Retina (tissue), 1 donor: ENCODE data around the gene SEC24B.
A peak's percentile ranks its signal among the peaks of the same experiment; 100 is the strongest.

Source experiments
- DNase-seq: peaks from one replicate; pipeline ENCODE4 v3.0.0-alpha.2; 2016

Gene SEC24B

DNA sequence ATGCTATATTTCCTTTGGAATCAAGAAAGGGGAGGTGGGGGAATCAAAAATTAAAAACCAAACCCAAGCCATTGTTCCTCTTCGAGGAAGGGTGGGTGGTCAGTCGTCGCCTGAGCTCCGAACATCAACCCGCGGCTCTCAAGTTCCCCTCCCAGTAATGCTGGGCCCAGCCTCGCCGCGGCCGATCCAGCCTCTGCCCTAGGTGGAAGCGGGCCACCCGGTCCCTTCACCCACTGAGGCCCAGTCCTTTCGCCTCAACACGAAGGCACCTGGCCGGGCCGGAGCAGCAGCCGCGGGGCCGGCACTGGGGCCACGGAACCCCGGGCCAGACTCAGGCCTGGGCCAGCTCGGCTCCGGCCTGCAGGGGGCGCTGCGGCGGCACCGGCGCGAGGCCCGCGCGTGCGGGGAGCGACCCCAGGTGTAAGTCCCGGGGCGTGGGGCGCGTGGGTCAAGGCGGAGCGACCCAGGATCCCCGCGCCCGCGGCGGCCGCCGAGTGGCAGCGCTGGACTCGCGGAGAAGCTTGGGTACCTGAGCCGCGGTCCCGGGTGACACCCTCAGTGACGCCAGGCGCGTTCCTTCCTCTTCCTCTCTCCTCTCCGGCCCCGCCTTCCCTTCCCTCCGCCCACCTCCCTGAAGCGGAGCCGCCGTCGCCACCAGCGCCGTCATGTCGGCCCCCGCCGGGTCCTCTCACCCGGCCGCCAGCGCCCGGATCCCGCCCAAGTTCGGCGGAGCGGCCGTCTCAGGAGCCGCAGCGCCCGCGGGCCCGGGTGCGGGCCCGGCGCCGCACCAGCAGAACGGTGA, at the start of gene SEC24B:
SEC24B (plus strand) TSS at position 611 of the 802 bp plus-strand sequence; CDS start at position 666, 55 bp downstream.
- DNase-seq: peak; percentile 97

DNA sequence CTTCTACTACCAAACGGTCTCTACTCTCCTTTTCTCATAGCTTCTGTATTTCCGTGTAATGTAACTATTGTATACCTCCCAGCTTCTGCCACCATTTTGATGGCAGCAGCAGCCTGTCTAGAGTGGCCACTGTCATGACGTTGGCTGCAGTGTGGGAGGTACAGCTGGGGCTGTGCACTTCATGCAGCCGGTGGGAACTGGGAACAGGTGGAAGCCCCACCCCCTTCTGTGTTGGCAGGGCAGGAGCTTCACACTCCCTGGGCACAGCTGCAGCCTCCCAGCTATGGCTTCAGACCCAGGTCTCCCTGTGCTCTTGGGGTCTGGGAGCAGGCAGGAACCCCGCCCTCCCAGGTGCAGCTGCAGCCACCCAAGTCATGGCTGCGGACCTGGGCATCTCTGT, 49.8 kb upstream of the SEC24B start:
- no peak for DNase-seq

DNA sequence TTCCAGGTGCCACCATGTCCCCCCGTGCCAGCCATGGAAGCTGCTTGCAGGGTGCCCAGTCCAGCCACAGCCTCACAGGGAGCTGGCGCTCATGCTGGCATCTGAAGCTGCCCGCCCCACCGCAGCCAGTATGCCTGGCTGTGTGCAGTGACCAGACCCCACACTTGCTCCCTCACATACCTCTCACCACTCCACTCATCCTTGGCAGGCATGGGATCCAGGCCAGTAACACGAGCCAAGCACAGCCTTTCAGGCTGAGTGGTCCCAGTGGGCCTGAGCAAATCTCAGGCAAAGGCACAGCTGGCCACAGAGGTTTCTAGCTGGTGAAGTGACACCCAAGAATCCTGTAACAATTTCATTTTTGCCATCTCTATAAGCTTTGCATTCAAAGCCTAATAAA, 48.4 kb upstream of the SEC24B start:
- no peak for DNase-seq

DNA sequence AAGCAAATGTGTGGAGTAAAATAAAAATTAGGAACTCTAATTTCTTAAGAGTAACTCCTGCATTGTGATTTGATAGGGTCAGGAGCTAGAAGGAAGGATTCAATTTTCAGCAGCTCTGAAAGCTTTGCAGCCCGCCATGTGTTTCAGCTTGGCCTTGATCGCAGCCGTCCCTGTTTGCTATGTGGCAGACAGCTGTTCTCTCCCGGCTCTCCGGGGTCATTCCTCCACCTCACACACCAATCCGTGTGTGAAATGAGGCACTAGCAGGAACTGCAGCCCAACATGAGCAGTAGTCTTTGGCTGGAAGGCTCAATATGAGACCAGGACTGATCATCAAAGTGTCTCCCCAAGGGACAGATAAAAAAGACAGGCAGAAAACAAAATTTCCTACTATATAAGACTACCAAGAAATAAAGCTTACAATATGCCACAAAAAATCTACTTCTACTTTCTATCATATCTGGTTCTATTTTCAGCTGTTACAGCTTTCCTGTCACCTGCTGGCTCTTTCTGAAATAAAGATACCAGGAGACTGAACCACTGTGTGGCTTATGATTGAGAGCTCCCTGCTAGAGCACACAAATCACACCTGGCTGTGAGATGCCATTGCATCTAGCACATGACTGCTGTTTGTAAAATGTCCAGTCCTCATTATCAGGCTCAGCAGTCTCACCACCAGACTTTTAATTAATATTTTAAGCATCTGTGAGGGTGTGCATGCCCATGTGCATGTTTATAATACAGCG, 44.1 kb upstream of the SEC24B start:
- peak; percentile 62 for DNase-seq

DNA sequence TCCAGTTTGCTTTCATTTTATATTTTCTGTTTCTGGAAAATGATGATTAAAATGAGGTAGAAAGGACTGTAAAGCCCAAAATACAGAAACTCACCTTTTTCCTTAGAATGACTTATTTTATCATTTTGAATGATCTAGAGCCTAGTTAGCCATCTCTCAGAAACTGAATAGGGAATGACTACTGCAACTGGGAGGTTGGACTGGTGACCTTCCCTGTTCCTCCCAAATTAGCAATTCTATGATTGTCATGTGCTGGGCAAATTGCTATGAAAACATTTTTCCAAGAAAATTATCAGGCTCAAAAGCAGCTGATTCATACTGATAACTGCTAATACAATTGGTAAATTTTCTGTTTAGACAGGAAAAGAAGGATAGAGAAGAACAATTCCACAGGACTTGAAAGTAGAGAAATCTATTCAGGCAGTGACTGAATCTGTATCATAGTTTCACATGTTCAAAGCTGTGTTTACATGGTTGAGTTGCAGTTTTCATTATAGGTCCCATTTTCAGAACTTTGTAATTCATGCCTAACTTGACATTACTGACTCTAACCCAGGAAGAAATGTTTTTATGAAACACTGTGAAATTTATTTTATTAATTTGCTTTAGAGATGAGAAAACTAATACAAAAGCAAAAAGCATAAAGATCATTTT, 43.4 kb upstream of the SEC24B start:
- no peak for DNase-seq

DNA sequence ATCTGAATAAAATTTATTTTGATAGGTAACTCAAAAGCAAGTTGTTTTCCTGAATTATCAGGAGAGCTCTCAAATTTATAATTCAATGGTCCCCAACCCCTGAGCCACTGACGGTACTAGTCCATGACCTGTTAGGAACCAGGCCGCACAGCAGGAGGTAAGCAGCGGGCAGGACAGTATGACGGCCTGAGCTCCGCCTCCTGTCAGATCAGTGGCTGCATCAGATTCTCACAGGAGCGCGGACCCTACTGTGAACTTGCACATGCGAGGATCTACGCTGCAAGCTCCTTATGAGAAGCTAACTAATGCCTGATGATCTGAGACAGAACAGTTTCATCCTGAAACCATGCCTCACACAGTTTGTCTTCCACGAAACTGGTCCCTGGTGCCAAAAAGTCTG, 37.9 kb upstream of the SEC24B start:
- DNase-seq: peak; percentile 55

DNA sequence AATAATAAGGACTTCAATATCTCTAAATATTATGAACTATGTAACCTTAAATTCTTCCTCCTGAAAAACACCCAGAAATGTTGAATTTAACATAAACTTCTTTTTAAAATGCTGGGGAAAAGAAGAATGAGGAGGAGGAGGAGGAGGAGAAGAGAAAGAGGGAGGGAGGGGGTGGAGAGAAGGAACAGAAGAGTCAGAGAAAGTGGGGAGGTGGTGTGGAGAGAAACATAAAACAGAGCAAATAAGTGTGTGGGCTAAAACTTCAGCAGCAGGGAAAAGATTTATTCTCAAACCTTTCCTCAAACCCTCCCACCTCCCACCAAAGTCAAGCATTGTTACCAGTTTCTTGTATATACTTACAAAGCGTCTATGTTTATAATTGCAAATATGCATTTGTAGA, 34.7 kb upstream of the SEC24B start:
- DNase-seq: no peak

DNA sequence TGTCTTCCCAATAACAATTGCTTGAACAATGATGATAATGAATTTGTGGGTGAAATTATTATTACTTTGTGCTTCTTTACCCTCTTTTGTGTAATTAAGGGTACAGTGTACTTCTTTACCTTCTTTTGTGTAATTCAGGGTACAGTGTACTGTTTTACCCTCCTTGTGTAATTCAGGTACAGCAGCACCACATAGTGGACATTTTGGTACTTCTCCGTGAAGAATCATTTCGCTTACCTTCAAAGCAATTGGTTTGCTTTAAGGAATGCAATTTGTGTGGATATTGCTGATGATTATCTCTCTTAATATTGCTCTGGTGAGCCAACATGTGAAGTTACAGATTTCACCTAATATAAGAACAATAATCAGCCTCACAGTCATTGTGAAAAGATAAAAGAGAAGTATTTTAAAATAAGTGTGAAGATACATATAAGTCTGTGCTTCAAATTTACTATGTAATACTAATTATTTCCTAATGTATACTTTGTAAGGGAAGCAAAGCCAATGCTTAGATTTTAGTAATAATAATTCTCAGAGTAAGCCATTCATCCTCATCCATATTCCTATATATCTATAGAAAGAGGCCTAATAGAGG, 27.2 kb upstream of the SEC24B start:
- peak; percentile 33 for DNase-seq

DNA sequence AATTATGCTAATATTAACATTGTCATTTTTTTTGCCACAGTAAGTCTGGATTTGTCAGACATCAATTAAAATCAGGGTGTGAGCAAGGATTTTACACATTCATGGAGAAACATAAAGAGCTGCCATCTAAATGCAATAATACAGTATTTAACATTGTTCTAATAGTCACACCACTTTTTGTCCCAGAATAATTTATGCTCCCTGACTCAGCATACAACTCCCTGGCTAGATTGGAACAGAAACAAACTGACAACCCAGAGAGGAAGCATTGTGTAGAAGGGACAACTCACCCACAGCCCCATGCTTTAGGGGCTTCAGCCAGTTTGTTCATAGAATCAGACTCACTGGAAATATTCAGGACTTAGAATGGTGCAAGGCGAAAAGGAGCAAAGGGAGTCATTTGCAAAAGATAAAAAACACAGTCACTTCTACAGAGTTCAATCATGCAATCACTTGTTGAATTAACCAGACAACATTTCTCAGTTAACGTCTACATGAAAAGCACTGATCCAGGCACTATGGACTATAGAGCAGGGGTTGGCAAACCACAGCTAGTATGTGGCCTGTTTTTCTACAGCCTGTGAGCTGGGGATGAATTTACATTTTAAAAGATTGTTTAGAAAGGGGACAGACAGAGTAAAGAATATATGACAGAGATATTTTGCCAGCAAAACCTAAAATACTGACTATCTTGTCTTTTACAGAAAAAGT, 26.4 kb upstream of the SEC24B start:
- peak; percentile 20 for DNase-seq

DNA sequence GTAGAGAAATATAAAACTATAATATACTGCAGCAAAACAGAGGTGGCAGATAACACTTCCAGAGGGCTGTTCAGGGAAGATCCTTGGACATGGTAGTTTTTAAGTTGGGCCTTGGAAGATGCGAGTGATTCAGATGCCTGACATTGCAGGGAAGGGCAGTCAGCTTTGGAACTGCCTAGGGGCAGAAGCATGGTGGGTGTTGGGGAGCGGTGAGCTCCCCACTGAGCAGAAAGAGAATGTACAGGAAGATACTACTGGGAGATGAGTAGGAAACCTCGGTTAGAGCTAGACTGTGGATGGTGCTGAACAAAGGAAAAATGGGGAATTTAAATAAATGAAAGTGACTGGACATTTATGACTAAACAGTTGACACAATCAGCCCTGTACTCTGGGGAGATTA, 24.9 kb upstream of the SEC24B start:
- DNase-seq: no peak

DNA sequence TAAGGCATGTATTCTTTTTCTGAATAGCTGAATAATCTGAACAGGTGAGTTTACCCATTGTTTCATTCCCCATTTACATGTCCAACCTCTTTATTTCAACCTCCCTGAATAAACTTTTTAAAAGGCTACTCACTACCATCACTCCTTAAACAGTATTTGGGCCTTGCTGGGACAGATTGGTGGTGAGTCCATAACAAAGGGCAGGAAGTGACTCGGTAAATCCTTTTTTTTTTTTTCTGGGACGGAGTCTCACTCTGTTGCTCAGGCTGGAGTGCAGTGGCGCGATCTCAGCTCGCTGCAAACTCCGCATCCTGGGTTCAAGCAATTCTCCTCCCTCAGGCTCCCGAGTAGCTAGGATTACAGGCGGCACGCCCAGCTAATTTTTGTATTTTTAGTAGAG, 23.4 kb upstream of the SEC24B start:
- no peak for DNase-seq

DNA sequence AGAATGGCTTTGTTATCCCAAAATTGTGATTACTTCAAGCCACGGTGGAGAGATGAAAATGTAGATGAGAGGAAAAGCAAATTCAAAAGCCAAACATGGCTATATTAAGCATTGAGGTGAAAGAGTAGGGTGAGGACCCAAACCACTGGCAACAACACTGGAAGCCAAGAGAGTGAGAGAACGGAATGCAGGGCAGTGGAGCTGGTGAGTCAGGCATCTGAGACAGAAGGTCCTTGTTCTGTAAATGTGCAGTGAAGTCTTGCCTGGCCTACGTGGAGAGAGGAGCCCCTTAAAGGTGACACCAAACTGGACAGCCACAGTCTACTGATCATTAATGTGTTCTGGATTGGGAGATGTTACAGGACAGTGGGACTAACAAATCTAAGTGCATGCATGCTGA, 22.8 kb upstream of the SEC24B start:
- no peak for DNase-seq

DNA sequence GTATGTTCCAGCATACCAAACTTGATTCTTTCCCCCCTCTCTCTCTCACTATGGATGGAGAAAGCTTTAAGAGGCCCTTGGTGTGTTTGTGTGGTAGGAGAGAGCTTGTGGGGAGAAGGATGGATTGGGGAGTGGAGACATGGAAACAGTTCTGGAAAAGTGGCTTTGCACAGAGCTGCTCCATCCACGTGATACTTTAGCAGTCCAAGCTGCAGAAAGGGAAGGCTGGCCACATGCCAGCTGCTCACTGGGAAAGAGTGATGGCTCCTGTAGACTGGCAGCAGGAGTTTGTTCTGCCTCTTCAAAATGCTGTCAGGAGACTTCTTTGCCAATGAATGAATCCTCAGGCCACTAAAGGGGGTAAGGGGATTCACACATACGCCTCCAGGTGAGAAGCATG, 21.7 kb upstream of the SEC24B start:
- no peak for DNase-seq

DNA sequence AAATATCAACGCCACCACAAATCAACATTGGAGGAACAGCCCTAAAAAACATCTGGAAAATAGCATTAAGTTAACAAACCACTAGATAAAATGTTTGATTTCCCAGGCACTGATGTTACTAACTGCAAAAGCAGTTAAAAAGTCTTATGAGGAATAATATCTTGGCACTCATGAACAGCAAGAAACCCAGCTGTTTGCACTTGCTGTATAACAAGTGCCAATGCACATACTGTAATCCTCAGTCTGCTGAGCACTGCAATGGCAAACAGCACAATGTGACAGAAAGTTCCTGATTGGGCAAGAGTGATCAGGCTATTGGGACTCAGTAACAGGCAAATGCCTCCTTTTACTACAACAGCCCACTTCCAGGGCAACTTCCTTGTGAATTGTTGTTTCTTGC, 20.8 kb upstream of the SEC24B start:
- no peak for DNase-seq

DNA sequence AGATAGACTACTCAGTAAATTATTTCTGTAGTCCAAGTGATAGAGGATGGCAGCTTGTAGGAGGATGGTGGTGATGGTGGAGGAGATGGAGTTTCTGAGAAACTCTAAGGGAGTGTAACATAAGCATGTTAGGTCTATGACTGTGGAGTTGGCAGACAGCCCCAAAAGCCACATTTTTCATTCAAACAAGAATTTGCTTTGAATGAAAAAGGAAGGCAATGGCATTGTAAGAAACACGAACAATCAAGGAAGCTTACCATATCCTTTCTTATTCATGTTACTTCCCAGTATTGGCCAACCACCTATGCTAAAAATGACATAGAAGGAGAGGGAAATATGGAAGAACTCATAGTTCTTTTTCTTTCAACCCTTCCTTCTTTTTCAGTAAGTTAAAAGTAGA, 18.7 kb upstream of the SEC24B start:
- no peak for DNase-seq

DNA sequence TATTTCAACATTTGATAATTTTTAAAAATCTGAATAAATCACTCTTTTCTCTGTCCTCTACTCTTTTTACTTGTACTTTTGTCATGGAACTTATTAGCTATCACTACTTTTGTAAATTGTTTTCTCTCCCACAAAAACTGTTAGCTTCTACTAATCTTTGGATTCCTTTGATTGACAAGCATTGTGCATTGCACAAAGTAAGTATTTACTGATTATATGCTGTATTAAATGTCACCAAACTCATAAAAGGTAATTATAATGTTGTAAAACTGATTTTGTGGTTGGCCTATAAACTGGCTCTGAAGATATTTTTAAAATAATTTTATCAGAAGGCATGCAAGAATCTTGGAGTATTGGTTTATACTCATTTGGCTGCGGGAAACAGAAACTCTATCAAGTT, 15.0 kb upstream of the SEC24B start:
- DNase-seq: no peak

DNA sequence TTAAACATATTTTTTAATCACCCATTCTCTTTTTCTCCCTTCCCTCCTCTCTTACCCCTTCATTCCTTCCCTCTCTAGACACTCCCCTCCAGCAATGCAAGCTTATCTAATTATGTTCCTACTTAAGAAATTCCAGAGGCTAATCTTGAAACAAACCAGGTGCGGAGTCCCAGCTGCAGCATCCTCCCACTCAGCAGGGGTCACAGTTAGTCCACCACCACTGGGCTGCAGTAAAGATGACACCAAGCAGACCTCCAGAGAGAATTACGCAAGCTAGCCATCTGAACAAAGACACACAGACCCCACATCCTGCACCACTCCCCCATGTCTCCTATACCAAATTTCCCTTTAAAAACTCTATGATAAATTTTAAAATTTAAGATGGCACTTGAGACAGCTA, 13.9 kb upstream of the SEC24B start:
- no peak for DNase-seq

DNA sequence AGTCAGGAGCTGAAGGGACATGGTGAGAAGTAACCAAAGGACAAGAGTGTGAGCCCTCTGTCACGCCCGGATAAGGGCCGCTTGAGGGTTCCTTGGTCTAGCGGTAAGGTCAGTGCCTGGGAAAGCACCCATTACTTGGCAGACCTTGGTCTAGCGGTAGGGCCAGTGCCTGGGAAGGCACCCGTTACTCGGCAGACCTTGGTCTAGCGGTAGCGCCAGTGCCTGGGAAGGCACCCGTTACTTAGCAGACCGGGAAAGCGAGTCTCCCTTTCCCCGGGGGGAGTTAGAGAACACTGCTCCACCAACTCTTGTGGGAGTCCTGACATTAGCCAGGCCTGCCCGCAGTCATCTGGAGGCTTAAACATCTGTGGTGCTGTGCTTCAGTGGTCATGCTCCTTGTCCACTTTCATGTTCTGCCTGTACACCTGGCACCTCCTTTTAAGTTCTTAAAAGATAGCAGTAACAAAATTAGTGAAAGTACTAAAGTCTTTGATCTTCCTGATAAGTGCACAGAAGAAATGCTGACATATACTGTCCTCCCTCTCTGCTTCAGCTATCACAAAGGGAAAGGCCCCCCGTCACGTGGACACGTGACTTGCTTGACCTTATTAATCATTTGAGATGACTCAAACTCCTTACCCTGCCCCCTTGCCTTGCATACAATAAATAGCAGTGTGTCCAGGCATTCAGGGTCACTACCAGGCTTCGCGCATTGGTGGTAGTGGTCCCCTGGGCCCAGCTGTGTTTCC, 9.3 kb upstream of the SEC24B start:
- DNase-seq: no peak

DNA sequence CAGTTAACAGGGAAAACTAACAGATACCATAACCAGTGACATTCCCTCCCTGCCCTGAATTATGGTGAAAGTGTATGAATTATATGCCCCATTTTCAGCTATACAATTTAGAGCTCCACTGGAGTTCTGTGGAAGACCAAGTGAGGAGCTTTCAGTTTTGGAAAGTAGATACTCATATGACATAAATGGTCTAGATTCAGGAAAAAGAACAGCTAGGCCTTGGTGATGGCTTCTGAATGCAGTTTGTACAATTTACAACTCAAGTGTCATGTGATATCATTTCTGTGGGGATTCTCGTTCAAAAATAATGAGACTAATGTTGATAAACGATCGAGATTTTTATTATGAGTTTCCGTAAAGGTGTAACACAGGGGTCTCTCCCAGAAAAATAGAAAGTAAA, 8.2 kb upstream of the SEC24B start:
- no peak for DNase-seq

DNA sequence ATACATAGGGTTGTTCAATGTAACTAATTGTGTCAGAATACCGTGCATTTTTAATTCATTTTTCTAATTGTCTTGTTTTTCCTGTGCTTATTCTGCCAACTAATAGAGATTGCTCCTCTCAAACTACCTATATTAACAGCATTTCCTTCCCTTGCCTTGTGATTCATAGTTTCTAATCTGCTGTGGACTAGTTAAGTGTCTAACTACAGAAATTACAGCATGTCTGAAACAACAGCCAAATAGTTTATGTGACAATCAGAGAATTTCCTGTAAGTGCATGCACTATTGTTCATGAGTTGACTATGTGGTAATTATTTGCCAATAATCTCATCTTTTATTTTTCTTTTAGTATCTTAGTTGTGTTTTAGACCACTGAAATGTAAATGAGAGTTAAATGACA, 4.1 kb upstream of the SEC24B start:
- no peak for DNase-seq

DNA sequence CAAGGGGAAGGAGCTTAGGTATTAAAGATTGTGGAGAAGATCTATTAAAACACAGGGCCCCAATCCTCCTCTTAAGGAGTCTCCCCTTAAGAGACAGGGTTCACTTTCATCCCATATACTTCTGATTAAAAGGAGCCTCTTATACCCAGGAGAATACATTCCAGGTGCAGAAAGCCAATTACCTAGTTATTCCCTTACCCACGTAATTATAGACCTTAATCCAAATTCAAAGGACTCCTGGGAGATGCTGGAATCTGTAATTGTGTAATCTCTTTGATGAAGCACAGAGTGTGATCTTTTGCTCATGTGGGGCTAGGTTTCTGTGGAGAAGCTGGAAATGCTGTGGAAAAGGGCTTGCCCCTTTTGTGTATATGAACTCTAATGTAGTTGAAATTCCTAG, 1.4 kb upstream of the SEC24B start:
- DNase-seq: no peak

DNA sequence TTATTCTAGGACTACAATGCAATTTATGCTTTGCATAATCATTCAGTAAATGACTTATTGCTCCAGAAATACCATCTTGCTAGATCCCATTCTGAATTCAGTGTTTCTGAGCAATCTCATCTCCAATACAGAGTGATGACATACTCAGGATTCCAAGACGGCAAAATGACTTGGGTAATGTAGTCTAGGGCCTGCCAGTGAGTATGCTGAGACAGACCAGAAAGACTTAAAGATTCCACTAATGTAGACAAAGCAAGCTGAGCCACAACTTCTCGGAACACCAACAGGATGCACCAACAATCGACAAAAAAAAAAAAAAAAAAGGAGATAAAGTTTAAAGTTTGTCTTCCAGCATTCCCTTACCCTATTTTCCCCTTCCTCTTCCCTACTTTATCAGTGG, 919 bp upstream of the SEC24B start:
- DNase-seq: no peak
